HL-60/S4 treated with retinoic acid at 250 ng/mL for 4 days and 3 days (cell line): ENCODE results near the gene CES2.
"Not testable (repeated sequence)": the region's sequence is repeated elsewhere in the genome, so short reads cannot be mapped to it uniquely, and the experiment has no call there.

Source experiments
- in situ Hi-C: fragments of 300-500 bp; cut with MboI; formaldehyde crosslinking; loops from 2 replicates; pipeline ENCODE4 v1.7.0; 2022; ENCODE audit warnings: low sequenced_read_pairs

The CES2 gene

DNA sequence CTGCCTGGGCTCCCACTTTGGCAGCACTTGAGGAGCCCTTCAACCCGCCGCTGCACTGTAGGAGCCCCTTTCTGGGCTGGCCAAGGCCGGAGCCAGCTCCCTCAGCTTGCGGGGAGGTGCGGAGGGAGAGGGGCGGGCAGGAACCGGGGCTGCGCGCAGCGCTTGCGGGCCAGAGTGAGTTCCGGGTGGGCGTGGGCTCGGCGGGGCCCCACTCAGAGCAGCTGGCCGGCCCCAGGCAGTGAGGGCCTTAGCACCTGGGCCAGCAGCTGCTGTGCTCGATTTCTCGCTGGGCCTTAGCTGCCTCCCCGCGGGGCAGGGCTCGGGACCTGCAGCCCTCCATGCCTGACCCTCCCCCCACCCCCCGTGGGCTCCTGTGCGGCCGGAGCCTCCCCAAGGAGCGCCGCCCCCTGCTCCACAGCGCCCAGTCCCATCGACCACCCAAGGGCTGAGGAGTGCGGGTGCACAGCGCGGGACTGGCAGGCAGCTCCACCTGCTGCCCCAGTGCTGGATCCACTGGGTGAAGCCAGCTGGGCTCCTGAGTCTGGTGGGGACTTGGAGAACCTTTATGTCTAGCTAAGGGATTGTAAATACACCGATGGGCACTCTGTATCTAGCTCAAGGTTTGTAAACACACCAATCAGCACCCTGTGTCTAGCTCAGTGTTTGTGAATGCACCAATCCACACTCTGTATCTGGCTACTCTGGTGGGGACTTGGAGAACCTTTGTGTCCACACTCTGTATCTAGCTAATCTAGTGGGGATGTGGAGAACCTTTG, 39.0 kb downstream of the CES2 start:
- in situ Hi-C loops: loop anchor here (25.0 kb wide), 2 partner anchors 188 to 463 kb away; partner anchors contain the start of genes B3GNT9, FBXL8, HSD11B2 and HSF4

DNA sequence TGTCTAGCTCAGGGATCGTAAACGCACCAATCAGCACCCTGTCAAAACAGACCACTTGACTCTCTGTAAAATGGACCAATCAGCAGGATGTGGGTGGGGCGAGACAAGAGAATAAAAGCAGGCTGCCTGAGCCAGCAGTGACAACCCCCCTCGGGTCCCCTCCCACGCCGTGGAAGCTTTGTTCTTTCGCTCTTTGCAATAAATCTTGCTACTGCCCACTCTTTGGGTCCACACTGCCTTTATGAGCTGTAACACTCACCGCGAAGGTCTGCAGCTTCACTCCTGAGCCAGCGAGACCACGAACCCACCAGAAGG, 39.6 kb downstream of the CES2 start:
- in situ Hi-C loops: loop anchor here (25.0 kb wide), 2 partner anchors 187 to 462 kb away; partner anchors contain the start of genes B3GNT9, FBXL8, HSD11B2 and HSF4

DNA sequence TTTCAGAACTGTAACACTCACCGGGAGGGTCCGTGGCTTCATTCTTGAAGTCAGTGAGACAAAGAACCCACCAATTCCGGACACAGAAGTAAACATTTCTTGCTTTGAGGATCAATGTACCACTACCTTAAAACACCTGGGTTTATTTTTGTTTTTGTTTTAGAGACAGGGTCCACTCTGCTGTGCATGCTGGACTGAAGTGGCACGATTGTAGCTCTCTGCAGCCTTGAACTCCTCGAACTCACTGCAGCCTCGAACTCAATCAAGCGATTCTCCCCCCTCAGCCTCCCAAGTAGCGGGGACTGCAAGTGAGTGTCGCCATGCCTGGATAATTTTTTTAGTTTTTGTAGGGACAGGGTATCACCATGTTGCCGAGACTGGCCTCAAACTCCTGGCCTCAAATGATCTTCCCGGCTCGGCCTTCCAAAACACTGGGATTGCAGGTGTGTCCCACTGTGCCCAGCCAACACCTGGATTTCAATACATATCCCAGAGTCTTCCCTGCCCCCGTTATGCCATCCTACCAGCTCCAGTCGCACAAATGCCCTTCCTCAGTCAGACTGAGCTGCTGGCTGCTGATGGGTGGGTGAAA, 40.1 kb downstream of the CES2 start:
- in situ Hi-C loops: no loop called here

DNA sequence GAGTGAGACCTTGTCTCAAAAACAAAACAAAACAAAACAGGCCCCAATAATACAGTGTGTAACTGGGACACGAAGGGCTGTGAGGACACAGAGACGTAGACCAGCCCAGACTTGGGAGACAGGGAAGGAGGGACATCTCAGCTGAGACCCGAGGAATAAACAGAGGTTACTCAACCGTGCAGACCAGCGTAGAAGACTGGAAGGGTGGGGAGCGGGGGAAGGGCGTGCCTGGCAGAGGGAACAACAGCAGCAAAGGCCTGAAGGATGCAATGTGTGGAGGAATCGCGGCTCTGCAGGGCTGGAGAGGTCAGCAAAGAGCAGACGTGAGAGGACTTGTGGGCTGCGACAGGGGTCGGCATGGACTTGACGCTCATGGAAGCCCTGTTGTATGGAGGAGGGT, 41.4 kb downstream of the CES2 start:
- in situ Hi-C loops: no loop called here

DNA sequence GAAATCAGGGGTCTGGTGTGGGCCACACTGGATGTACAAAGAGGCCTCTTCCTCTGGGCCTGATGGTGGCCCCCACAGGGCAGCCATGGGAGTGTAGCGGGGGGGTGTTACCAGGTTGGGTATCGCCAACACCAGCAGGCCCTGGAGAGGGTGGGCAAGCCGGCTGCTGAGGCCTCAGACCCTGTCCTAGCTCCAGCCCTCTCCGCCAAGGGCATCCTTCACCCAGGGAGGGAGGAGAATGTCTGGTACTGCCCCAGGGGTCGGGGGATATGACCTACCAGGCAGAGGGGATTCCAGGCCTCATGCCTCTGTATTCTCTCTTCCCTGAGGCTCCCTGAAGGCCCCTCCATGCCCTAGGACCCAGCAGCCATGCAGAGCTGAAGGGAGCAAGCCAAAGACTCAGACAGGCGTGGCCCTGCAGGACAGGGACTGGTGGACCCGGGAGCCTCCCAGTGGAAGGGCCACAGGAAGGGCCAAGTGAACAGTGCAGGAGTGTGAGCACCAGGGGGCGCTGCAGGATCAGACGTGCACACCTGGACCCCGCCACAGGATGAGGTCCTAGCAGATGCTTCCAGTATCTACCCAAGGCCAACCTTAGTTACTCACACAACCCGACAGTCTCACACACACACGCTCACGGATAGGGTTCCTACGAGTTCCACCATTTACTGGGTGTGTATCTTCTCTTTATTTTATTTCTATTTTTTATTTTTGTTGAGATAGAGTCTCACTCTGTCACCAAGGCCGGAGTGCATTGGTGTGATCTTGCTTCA, 42.2 kb downstream of the CES2 start:
- in situ Hi-C loops: no loop called here

DNA sequence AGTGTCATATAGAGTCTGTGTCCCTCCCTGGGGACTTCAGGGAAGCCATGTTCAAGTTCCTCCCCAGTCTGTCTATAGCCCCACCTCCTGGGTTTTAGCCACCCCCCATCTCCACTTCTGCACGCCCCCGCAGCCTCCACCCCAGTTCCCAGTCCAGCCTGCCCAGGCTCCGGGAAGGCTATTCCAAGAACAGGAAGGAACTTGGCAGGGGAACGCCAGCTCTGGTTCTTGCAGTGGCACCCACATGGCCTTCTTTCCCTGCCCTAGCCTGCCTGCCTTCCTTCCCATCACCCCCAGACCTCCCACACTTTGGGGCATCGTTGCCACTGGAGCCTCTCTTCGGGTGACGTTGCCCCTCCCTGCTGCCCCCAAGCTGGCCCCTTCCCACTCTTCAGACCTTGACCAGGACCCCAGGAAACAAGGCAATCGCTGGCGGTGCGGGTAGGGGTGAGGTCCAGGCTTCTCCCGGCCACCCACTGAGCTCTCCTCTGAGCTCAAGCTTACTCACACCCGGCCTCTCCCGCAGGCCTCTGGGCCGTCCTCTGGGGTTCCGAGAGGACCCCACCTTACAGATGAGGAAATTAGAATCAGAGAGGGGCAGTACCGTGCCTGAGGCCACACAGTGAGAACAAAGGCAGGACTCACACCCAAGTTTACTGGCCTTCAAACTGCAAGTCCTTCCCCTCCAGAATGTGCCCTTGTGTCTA, 43.8 kb downstream of the CES2 start:
- in situ Hi-C loops: no loop called here

DNA sequence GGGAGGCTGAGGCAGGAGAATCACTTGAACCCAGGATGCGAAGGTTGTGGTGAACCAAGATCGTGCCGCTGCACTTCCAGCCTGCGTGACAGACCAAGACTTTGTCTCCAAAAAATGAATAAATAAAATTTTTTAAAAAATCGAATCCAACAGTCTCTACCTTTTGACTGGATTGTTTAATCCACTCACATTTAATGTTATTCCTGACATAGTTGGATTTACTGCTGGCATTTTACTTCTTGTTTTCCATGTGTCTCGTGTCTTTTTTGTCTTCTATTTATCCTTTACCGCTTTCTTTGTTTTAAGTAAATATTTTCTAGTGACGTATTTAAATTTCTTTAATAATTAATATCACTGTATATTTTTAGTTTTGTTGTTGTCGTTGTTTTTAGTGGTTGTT, 47.7 kb downstream of the CES2 start:
- in situ Hi-C loops: no loop called here

DNA sequence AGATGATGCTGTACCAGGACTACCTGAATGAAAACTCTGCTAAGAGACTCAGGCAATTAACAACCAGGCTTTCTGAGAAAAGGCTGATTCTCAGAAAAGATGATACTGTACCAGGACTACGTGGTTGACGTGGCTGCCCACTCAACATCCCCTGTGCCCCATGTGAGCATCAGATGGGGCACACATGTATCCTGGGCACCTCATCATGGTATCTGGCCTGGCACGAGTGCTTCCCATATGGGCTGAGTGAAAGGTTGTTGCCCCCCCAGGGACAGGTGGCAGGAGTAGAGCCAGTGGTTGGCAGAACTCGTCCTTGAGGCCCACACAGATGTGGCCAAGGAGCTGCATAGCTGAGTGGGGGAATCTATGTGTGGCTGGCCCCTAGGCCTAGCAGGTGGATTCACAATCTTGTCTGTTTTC, 49.6 kb downstream of the CES2 start:
- in situ Hi-C loops: no loop called here

DNA sequence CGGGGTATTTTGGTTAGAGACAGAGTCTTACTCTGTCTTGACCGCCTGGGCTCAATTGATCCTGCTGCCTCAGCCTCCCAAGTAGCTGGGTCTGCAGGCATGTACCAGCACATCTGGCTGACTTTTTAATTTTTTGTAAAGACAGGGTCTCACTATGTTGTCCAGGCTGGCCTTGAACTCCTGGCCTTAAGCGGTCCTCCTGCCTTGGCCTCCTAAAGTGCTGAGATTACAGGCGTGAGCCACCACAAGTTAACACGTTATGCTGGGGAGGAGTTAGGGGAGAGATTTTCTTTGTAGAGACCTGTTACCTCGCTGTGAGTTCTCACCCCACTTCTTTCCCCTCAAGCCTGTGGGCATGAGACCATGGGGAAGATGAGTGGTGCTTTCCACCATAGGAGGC, 51.2 kb downstream of the CES2 start:
- in situ Hi-C loops: no loop called here

DNA sequence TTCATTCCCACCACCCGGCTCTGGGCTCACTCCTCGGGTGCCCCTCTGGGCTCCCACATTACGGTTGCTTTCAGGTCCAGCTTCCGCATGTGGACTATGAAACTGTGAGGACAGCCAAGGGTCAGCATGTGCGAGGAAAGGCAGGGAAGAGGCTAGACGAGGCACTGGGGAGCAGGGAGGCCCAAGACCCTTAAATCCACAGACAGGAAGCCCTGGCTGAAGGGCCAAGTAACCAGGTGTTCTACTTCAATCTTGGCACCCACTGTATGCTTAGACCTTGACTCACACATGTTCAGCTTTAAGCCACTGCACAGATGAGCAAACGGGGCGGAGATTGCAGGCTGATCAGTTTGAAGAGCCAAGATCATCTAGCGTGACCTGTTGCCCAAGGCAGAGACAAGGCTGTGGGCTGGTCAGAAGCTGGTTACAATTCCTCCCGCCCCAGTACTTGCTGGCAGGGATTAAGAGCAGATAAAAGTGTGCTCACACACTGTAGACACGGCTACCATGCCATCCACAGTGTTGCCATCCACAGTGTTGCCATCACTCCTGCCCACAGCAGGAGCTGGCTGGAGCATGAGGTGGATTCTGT, 53.0 kb downstream of the CES2 start, which contains the start of gene CES4A:
TSS of gene CES4A (plus strand) at position 393 of the 592 bp plus-strand sequence. CDS start at position 577, 184 bp downstream.
- in situ Hi-C loops: no loop called here

DNA sequence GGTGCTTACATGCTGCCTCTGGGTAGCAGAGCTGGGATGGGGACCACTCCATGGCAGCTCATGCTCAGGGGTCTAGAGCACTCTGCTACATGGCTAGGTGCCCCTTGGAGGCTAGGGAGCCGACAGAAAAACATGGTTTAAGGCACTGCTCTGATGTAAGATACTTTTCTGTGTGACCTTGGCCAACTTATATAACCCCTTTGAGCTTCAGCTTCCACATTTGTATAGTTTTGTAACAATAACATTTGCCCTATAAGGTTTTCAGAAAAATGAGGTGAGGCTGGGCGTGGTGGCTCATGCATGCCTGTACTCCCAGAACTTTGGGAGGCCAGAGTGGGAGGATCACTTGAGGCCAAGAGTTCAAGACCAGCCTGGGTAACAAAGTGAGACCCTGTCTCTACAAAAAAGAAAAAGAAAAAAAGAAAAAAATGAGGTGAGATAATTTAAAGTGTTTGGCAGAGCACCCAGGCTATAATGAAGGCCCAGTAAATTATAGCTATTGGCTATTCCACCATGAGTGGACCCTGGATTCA, 56.3 kb downstream of the CES2 start:
- in situ Hi-C loops: no loop called here

DNA sequence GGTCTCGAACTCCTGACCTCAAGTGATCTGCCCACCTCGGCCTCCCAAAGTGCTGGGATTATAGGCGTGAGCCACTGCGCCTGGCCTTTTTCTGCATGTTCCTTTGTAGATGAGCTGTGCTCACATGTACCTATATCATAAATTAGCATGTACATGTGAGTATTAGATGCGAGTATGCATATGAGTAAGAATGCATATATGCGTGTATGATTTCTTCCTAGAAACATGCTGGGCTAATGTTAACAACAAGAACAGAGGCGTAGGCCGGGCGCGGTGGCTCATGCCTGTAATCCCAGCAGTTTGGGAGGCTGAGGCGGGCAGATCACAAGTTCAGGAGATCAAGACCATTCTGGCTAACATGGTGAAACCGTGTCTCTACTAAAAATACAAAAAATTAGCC, 58.2 kb downstream of the CES2 start:
- in situ Hi-C loops: not testable (repeated sequence)
